Loucy (cell line): Measurements from ENCODE around the gene WBP1L.

Experiments used
- H2AFZ ChIP-seq: fragments of 200-600 bp; sonication (generic); 2 replicates; pipeline ENCODE4 v1.6.0; 2016; ENCODE audit warnings: antibody characterized with exemption, mild to moderate bottlenecking, low read length, moderate library complexity
- H3F3A ChIP-seq: fragments of 200-600 bp; 2 replicates; pipeline ENCODE4 v1.6.0; 2016; ENCODE audit warnings: antibody characterized with exemption, low read depth, mild to moderate bottlenecking
- H3K27me3 ChIP-seq: fragments of 200-600 bp; sonication (generic); 2 replicates; pipeline ENCODE4 v1.6.1; 2014; ENCODE audit warnings: low read length, mild to moderate bottlenecking; ENCODE audit not compliant: insufficient read depth, poor library complexity, severe bottlenecking
- H3K36me3 ChIP-seq: fragments of 200-600 bp; sonication (generic); 2 replicates; pipeline ENCODE4 v1.6.1; 2016; ENCODE audit warnings: low read length; ENCODE audit not compliant: insufficient read depth
- H3K4me1 ChIP-seq: fragments of 200-600 bp; sonication (generic); 2 replicates; pipeline ENCODE4 v1.5.1; 2014; ENCODE audit warnings: low read length, mild to moderate bottlenecking; ENCODE audit not compliant: insufficient read depth, poor library complexity, severe bottlenecking
- H3K4me2 ChIP-seq: fragments of 200-600 bp; sonication (generic); 2 replicates; pipeline ENCODE4 v1.6.0; 2014; ENCODE audit warnings: antibody characterized with exemption, low read length, low read depth, mild to moderate bottlenecking; ENCODE audit not compliant: poor library complexity, severe bottlenecking
- H3K4me3 ChIP-seq: fragments of 200-600 bp; sonication (generic); 2 replicates; pipeline ENCODE4 v1.5.1; 2014; ENCODE audit warnings: low read length, mild to moderate bottlenecking, mixed read lengths; ENCODE audit not compliant: poor library complexity, severe bottlenecking
- H3K79me2 ChIP-seq: fragments of 200-600 bp; sonication (generic); 2 replicates; pipeline ENCODE4 v1.6.1; 2014; ENCODE audit warnings: low read length; ENCODE audit not compliant: insufficient read depth
- H3K9ac ChIP-seq: fragments of 200-600 bp; sonication (generic); 2 replicates; pipeline ENCODE4 v1.6.0; 2014; ENCODE audit warnings: mild to moderate bottlenecking, low read depth, low read length, moderate library complexity; ENCODE audit not compliant: poor library complexity, severe bottlenecking
- H3K9me2 ChIP-seq: fragments of 200-600 bp; sonication (generic); replicated peaks from 2 replicates; pipeline ENCODE4 v1.6.1; 2016; ENCODE audit warnings: low read depth, low read length, mixed read lengths
- H3K9me3 ChIP-seq: fragments of 200-600 bp; sonication (generic); 2 replicates; pipeline ENCODE4 v1.6.1; 2014; ENCODE audit warnings: mild to moderate bottlenecking, antibody characterized with exemption, low read length, low read depth; ENCODE audit not compliant: insufficient read depth
- H4K20me1 ChIP-seq: fragments of 200-600 bp; sonication (generic); 2 replicates; pipeline ENCODE4 v1.6.0; 2014; ENCODE audit warnings: antibody characterized with exemption, low read length, mild to moderate bottlenecking; ENCODE audit not compliant: insufficient read depth, poor library complexity, severe bottlenecking
- CTCF ChIP-seq: fragments of 200-600 bp; sonication (generic); conservative IDR thresholded peaks from 2 replicates; pipeline ENCODE4 v1.5.1; 2014; ENCODE audit warnings: mild to moderate bottlenecking, antibody characterized with exemption, low read length
- EZH2phosphoT487 ChIP-seq: fragments of 200-600 bp; IDR thresholded peaks from 2 replicates; pipeline ENCODE4 v1.6.1; 2018; ENCODE audit warnings: antibody characterized with exemption, mild to moderate bottlenecking, moderate library complexity, borderline replicate concordance

The WBP1L gene

DNA sequence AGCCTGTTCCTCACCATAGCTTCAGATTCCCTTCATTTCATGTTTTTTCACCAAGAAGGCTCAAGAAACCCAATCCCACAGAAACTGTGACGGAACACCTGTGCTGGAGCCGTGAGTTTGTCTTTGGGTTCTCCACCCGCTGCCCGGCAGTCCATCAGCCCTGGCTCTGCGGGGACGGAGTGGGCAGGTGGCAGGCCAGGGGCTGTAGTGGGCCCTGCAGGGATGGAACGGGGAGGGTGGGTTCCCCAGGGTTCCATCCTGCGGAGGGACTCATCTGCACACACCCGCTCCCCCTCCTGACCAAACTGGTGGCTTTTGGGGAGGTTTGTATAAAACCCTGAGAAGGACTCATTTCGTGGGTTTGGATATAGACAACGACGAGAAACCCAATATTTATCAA is 78.5 kb downstream of the WBP1L start:
- no peaks in the 10 kb centered on the region for H3K9me2 ChIP-seq
- H3F3A ChIP-seq = no peaks in the 10 kb centered on the region
- no peak overlapping the region for H3K4me2 ChIP-seq
- H3K9ac ChIP-seq = no peak overlapping the region
- H3K36me3 ChIP-seq = no peaks in the 10 kb centered on the region
- no peak overlapping the region for H3K4me3 ChIP-seq
- TF ChIP-seq EZH2phosphoT487 (no peak), CTCF (no peak)
- no peaks in the 10 kb centered on the region for H3K27me3 ChIP-seq
- no peaks in the 10 kb centered on the region for H4K20me1 ChIP-seq
- no peak overlapping the region for H2AFZ ChIP-seq
- no peaks in the 10 kb centered on the region for H3K79me2 ChIP-seq
- H3K9me3 ChIP-seq = no peaks in the 10 kb centered on the region
- H3K4me1 ChIP-seq = no peaks in the 10 kb centered on the region

- H3K79me2 ChIP-seq = no peaks in the 10 kb centered on the region
- H3K4me3 ChIP-seq = no peak overlapping the region
- H3F3A ChIP-seq = no peaks in the 10 kb centered on the region
- TF ChIP-seq CTCF = no peak
- no peak for TF ChIP-seq EZH2phosphoT487
- no peaks in the 10 kb centered on the region for H4K20me1 ChIP-seq
- no peak overlapping the region for H3K4me2 ChIP-seq
- H3K9me2 ChIP-seq = no peaks in the 10 kb centered on the region
- H2AFZ ChIP-seq = no peak overlapping the region
- no peaks in the 10 kb centered on the region for H3K4me1 ChIP-seq
- H3K36me3 ChIP-seq = no peaks in the 10 kb centered on the region
- H3K27me3 ChIP-seq = no peaks in the 10 kb centered on the region
- H3K9me3 ChIP-seq = no peaks in the 10 kb centered on the region
- no peak overlapping the region for H3K9ac ChIP-seq
Measured at GRCh38 chr10:102824664-102825063, 80.9 kb downstream of the WBP1L start.

DNA sequence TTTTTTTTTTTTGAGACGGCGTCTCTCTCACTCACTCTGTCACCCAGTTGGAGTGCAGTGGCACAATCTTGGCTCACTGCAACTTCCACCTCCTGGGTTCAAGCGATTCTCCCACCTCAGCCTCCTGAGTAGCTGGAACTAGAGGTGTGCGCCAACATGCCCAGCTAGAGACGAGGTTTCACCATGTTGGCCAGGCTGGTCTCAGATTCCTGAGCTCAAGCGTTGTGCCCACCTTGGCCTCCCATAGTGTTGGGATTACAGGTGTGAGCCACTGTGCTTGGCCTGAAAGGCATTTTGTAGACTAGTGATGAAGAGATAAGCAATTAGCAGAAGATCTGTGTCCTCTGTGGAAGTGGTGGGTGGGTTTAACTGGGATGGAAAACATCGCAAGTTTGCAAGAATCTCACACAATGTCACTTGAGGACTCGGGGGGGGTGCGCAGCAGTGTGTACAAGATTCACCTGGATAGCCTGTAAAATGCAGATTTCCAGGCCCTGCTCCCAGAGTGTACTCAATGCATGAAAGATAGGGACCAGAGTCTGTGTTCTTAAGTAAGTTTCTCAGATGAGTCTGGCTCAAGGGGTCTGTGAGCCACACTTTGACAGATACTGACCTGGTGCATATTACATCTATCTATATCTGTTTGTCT is 82.5 kb downstream of the WBP1L start:
- Histone ChIP-seq H3K27me3 (no peaks in the 10 kb centered on the region), H3K4me3 (no peak overlapping the region), H3K4me1 (no peaks in the 10 kb centered on the region), H3K79me2 (no peaks in the 10 kb centered on the region), H3K4me2 (no peak overlapping the region), H4K20me1 (no peaks in the 10 kb centered on the region), H3K9me3 (no peaks in the 10 kb centered on the region), H3K36me3 (no peaks in the 10 kb centered on the region), H2AFZ (no peak overlapping the region), H3K9ac (no peak overlapping the region), H3K9me2 (no peaks in the 10 kb centered on the region), H3F3A (no peaks in the 10 kb centered on the region)
- TF ChIP-seq CTCF (no peak), EZH2phosphoT487 (no peak)
